HEK293T (cell line): Measurements from ENCODE around the gene CTTNBP2.

Experiments used
- ELF4 ChIP-seq: fragments of 450-650 bp; IDR thresholded peaks from 2 replicates; pipeline ENCODE4 v1.6.1; 2017; ENCODE audit warnings: antibody characterized with exemption
- FOXM1 ChIP-seq: fragments of 450-650 bp; IDR thresholded peaks from 2 replicates; pipeline ENCODE4 v1.6.1; 2017; ENCODE audit warnings: mild to moderate bottlenecking, borderline replicate concordance
- ZNF384 ChIP-seq: fragments of 450-650 bp; IDR thresholded peaks from 2 replicates; pipeline ENCODE4 v1.6.1; 2016

GRCh38 chr7:117825132-117825531 lies 48.1 kb downstream of the CTTNBP2 start:
- TF ChIP-seq ZNF384, result no peak
- no peak for TF ChIP-seq ELF4
- TF ChIP-seq FOXM1, result no peak
